ENCODE measurements around the gene KRT77. TPM values are rescaled to one million over a fixed set of nuclear protein-coding genes. Genes with fewer than 3 reads are reported as not detected.
A peak's percentile ranks its signal among the peaks of the same experiment; 100 is the strongest.

Gene KRT77
- total RNA-seq, 1 experiment from 2014 or later: not detected

GRCh38 chr12:52691076-52691840 lies 12.1 kb downstream of the KRT77 start (continued):
- TF ChIP-seq IRF1 (CRISPR knock-in tag; IDR thresholded peaks at IDR 0.05): peak; percentile 65; the same call in 1 of the 2 replicates
- TF ChIP-seq ZBTB21 (CRISPR knock-in tag; IDR thresholded peaks at IDR 0.05; ENCODE audit: borderline replicate concordance): peak; percentile 52; the same call in 1 of the 2 replicates

- peak; percentile 65 for ATAC-seq
- POLR2A ChIA-PET: no interaction called here
- H3K27me3 Mint-ChIP-seq (ENCODE audit: low read depth): peaks cover 47% of the 10 kb centered on the region
Observed at GRCh38 chr12:52690351-52691075, 12.8 kb downstream of the KRT77 start.

GRCh38 chr12:52689936-52690335 lies 13.4 kb downstream of the KRT77 start:
- peaks cover 47% of the 10 kb centered on the region for H3K27me3 Mint-ChIP-seq (ENCODE audit: low read depth)
- ChIA-PET CTCF (interaction anchor here (1.3 to 7.1 kb wide), 5 partner anchors 25 to 190 kb away, joined by 4 to 64 read pairs (median 38); no protein-coding TSS in a partner anchor), POLR2A (no interaction called here)
- ATAC-seq (no peak), DNase-seq (ENCODE audit: low spot score) (no peak)
- peaks cover 14% of the 10 kb centered on the region for H3K4me1 Mint-ChIP-seq
- H3K4me3 Mint-ChIP-seq: no peak overlapping the region
- no peak overlapping the region for H3K27ac Mint-ChIP-seq
- no peaks in the 10 kb centered on the region for H3K36me3 Mint-ChIP-seq
- H3K9me3 Mint-ChIP-seq: no peaks in the 10 kb centered on the region
- TF ChIP-seq CTCF (IDR thresholded peaks at IDR 0.05): no peak
- no peak for TF ChIP-seq GRHL2 (CRISPR knock-in tag; IDR thresholded peaks at IDR 0.05; ENCODE audit: insufficient replicate concordance, severe bottlenecking)
- TF ChIP-seq TCF7 (CRISPR knock-in tag; IDR thresholded peaks at IDR 0.05; ENCODE audit: low read depth): no peak
- no peak for TF ChIP-seq ZBTB43 (CRISPR knock-in tag; IDR thresholded peaks at IDR 0.05)
- no peak for TF ChIP-seq USF1 (CRISPR knock-in tag; IDR thresholded peaks at IDR 0.05)

More at GRCh38 chr12:52690351-52691075, 12.8 kb downstream of the KRT77 start:
- peak overlapping the region; percentile 68 for H3K4me3 Mint-ChIP-seq
- TF ChIP-seq FOXJ3 (CRISPR knock-in tag; IDR thresholded peaks at IDR 0.05; ENCODE audit: borderline replicate concordance) (no peak), HMGA2 (CRISPR knock-in tag; IDR thresholded peaks at IDR 0.05) (no peak), ATF2 (CRISPR knock-in tag; IDR thresholded peaks at IDR 0.05; ENCODE audit: borderline replicate concordance, low read depth) (no peak), TCF7 (CRISPR knock-in tag; IDR thresholded peaks at IDR 0.05; ENCODE audit: low read depth) (no peak), IRF1 (CRISPR knock-in tag; IDR thresholded peaks at IDR 0.05) (no peak), MLX (CRISPR knock-in tag; IDR thresholded peaks at IDR 0.05) (no peak), E2F5 (CRISPR knock-in tag; IDR thresholded peaks at IDR 0.05) (no peak), GTF2I (CRISPR knock-in tag; conservative IDR thresholded peaks at IDR 0.05) (no peak), GABPB1 (CRISPR knock-in tag; IDR thresholded peaks at IDR 0.05) (no peak), TEAD4 (CRISPR knock-in tag; IDR thresholded peaks at IDR 0.05) (no peak), CREB1 (CRISPR knock-in tag; IDR thresholded peaks at IDR 0.05) (no peak), ZNF416 (CRISPR knock-in tag; IDR thresholded peaks at IDR 0.05) (no peak), NR2C2 (CRISPR knock-in tag; IDR thresholded peaks at IDR 0.05) (no peak), SMAD4 (CRISPR knock-in tag; IDR thresholded peaks at IDR 0.05) (no peak)
- CTCF ChIA-PET: interaction anchor here (0.7 to 7.1 kb wide), 15 partner anchors 15 to 318 kb away, joined by 3 to 64 read pairs (median 5); no protein-coding TSS in a partner anchor
- H3K27ac Mint-ChIP-seq: no peak overlapping the region
- H3K36me3 Mint-ChIP-seq: no peaks in the 10 kb centered on the region
- DNase-seq (ENCODE audit: low spot score): no peak
- peaks cover 14% of the 10 kb centered on the region for H3K4me1 Mint-ChIP-seq
- H3K9me3 Mint-ChIP-seq: no peaks in the 10 kb centered on the region

All from WTC11 (cell line).